ENCODE data around the gene RSKR. TPM values are rescaled to one million over a fixed set of nuclear protein-coding genes. Genes with fewer than 3 reads are reported as not detected.

RSKR gene
- total and polyA plus RNA-seq, 2 experiments from 2014 or later = 7.5 to 38.8 TPM

- ATAC-seq (no peak), DNase-seq (ENCODE audit: low spot score) (no peak)
- peaks cover 20% of the 10 kb centered on the region for H3K4me1 Mint-ChIP-seq
- H3K4me2 ChIP-seq = no peak overlapping the region
- H2AFZ ChIP-seq = no peak overlapping the region
- peaks cover 18% of the 10 kb centered on the region; the same call in 2 of the 3 replicates for H3K36me3 Mint-ChIP-seq (ENCODE audit: low read depth)
- no peaks in the 10 kb centered on the region; the same call in 1 of the 2 replicates for H3K36me3 ChIP-seq (ENCODE audit: insufficient read depth)
- no peaks in the 10 kb centered on the region for H3K9me3 Mint-ChIP-seq
- H3F3A ChIP-seq (replicated peaks; ENCODE audit: low read depth) = peaks cover 4% of the 10 kb centered on the region; the same call in 1 of the 2 replicates
- H3K27ac ChIP-seq (ENCODE audit: low read depth) = no peak overlapping the region
- no peaks in the 10 kb centered on the region for H3K9me2 ChIP-seq (ENCODE audit: insufficient read depth)
- no peak overlapping the region for H3K4me3 Mint-ChIP-seq
- peaks cover 45% of the 10 kb centered on the region for H3K79me2 ChIP-seq (replicated peaks; ENCODE audit: insufficient read depth)
- H4K20me1 ChIP-seq (replicated peaks; ENCODE audit: insufficient read depth) = peaks cover 9% of the 10 kb centered on the region
- TF ChIP-seq ZNF114 (CRISPR knock-in tag; IDR thresholded peaks at IDR 0.05) (no peak), ETS1 (IDR thresholded peaks at IDR 0.05) (no peak), NANOG (IDR thresholded peaks at IDR 0.05; ENCODE audit: borderline replicate concordance) (no peak), CREB1 (CRISPR knock-in tag; IDR thresholded peaks at IDR 0.05; ENCODE audit: low read depth) (no peak), JUNB (IDR thresholded peaks at IDR 0.05; ENCODE audit: unreplicated experiment) (no peak), POLR2AphosphoS5 (IDR thresholded peaks at IDR 0.05; ENCODE audit: low read depth) (no peak)
- peaks cover 4% of the 10 kb centered on the region; the same call in 1 of the 2 replicates for H3K27me3 ChIP-seq (ENCODE audit: insufficient read depth)
- H3K27me3 Mint-ChIP-seq (ENCODE audit: insufficient read depth, low read depth, poor library complexity) = peaks cover 10% of the 10 kb centered on the region
- peaks cover 18% of the 10 kb centered on the region for H3K4me1 ChIP-seq (ENCODE audit: insufficient read depth)
- no peak overlapping the region for H3K27ac Mint-ChIP-seq
- H3K4me3 ChIP-seq = no peak overlapping the region
These were observed 46.4 kb downstream of the RSKR start for GRCh38 chr17:28567604-28568003.

GRCh38 chr17:28563475-28563874 is 50.5 kb downstream of the RSKR start:
- Mint-ChIP-seq H3K27me3 (ENCODE audit: insufficient read depth, low read depth, poor library complexity) (no peaks in the 10 kb centered on the region), H3K36me3 (ENCODE audit: low read depth) (peaks cover 39% of the 10 kb centered on the region), H3K4me3 (no peak overlapping the region), H3K27ac (no peak overlapping the region), H3K9me3 (no peaks in the 10 kb centered on the region), H3K4me1 (no peaks in the 10 kb centered on the region)
- peaks cover 6% of the 10 kb centered on the region; the same call in 1 of the 2 replicates for H4K20me1 ChIP-seq (replicated peaks; ENCODE audit: insufficient read depth)
- H3K4me2 ChIP-seq = no peak overlapping the region
- TF ChIP-seq, protein P1, sequence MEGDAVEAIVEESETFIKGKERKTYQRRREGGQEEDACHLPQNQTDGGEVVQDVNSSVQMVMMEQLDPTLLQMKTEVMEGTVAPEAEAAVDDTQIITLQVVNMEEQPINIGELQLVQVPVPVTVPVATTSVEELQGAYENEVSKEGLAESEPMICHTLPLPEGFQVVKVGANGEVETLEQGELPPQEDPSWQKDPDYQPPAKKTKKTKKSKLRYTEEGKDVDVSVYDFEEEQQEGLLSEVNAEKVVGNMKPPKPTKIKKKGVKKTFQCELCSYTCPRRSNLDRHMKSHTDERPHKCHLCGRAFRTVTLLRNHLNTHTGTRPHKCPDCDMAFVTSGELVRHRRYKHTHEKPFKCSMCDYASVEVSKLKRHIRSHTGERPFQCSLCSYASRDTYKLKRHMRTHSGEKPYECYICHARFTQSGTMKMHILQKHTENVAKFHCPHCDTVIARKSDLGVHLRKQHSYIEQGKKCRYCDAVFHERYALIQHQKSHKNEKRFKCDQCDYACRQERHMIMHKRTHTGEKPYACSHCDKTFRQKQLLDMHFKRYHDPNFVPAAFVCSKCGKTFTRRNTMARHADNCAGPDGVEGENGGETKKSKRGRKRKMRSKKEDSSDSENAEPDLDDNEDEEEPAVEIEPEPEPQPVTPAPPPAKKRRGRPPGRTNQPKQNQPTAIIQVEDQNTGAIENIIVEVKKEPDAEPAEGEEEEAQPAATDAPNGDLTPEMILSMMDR (conservative IDR thresholded peaks at IDR 0.05; ENCODE audit: low read depth in 2 of 2) = no peak
- TF ChIP-seq JUNB (IDR thresholded peaks at IDR 0.05; ENCODE audit: unreplicated experiment) = no peak
- TF ChIP-seq, protein P2, sequence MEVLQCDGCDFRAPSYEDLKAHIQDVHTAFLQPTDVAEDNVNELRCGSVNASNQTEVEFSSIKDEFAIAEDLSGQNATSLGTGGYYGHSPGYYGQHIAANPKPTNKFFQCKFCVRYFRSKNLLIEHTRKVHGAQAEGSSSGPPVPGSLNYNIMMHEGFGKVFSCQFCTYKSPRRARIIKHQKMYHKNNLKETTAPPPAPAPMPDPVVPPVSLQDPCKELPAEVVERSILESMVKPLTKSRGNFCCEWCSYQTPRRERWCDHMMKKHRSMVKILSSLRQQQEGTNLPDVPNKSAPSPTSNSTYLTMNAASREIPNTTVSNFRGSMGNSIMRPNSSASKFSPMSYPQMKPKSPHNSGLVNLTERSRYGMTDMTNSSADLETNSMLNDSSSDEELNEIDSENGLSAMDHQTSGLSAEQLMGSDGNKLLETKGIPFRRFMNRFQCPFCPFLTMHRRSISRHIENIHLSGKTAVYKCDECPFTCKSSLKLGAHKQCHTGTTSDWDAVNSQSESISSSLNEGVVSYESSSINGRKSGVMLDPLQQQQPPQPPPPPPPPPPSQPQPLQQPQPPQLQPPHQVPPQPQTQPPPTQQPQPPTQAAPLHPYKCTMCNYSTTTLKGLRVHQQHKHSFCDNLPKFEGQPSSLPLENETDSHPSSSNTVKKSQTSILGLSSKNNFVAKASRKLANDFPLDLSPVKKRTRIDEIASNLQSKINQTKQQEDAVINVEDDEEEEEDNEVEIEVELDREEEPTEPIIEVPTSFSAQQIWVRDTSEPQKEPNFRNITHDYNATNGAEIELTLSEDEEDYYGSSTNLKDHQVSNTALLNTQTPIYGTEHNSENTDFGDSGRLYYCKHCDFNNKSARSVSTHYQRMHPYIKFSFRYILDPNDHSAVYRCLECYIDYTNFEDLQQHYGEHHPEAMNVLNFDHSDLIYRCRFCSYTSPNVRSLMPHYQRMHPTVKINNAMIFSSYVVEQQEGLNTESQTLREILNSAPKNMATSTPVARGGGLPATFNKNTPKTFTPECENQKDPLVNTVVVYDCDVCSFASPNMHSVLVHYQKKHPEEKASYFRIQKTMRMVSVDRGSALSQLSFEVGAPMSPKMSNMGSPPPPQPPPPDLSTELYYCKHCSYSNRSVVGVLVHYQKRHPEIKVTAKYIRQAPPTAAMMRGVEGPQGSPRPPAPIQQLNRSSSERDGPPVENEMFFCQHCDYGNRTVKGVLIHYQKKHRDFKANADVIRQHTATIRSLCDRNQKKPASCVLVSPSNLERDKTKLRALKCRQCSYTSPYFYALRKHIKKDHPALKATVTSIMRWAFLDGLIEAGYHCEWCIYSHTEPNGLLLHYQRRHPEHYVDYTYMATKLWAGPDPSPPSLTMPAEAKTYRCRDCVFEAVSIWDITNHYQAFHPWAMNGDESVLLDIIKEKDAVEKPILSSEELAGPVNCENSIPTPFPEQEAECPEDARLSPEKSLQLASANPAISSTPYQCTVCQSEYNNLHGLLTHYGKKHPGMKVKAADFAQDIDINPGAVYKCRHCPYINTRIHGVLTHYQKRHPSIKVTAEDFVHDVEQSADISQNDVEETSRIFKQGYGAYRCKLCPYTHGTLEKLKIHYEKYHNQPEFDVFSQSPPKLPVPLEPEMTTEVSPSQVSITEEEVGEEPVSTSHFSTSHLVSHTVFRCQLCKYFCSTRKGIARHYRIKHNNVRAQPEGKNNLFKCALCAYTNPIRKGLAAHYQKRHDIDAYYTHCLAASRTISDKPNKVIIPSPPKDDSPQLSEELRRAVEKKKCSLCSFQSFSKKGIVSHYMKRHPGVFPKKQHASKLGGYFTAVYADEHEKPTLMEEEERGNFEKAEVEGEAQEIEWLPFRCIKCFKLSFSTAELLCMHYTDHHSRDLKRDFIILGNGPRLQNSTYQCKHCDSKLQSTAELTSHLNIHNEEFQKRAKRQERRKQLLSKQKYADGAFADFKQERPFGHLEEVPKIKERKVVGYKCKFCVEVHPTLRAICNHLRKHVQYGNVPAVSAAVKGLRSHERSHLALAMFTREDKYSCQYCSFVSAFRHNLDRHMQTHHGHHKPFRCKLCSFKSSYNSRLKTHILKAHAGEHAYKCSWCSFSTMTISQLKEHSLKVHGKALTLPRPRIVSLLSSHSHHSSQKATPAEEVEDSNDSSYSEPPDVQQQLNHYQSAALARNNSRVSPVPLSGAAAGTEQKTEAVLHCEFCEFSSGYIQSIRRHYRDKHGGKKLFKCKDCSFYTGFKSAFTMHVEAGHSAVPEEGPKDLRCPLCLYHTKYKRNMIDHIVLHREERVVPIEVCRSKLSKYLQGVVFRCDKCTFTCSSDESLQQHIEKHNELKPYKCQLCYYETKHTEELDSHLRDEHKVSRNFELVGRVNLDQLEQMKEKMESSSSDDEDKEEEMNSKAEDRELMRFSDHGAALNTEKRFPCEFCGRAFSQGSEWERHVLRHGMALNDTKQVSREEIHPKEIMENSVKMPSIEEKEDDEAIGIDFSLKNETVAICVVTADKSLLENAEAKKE (CRISPR knock-in tag; IDR thresholded peaks at IDR 0.05) = no peak
- no peak for TF ChIP-seq STAT1 (IDR thresholded peaks at IDR 0.05; ENCODE audit: unreplicated experiment)
- H3F3A ChIP-seq (replicated peaks; ENCODE audit: low read depth) = no peaks in the 10 kb centered on the region
- no peak overlapping the region for H3K4me3 ChIP-seq
- no peak overlapping the region for H3K27ac ChIP-seq (ENCODE audit: low read depth)
- H3K4me1 ChIP-seq (ENCODE audit: insufficient read depth) = no peaks in the 10 kb centered on the region
- no peak for ATAC-seq
- H3K36me3 ChIP-seq (ENCODE audit: insufficient read depth) = peaks cover 5% of the 10 kb centered on the region
- H3K9me2 ChIP-seq (ENCODE audit: insufficient read depth) = no peaks in the 10 kb centered on the region
- DNase-seq (ENCODE audit: low spot score) = no peak
- H2AFZ ChIP-seq = no peak overlapping the region
- no peaks in the 10 kb centered on the region for H3K27me3 ChIP-seq (ENCODE audit: insufficient read depth)
- peaks cover 20% of the 10 kb centered on the region for H3K79me2 ChIP-seq (replicated peaks; ENCODE audit: insufficient read depth)
